AG09309 (cell line): Measurements from ENCODE around the gene MLPH.

Source experiments
- DNase-seq: peaks from one replicate; pipeline ENCODE4 v3.0.0-alpha.2; 2010; ENCODE audit warnings: low read depth
- H3K4me3 ChIP-seq: 2 replicates; pipeline ENCODE4 v1.5.1; 2011; ENCODE audit warnings: mild to moderate bottlenecking, low read depth, low read length, moderate library complexity; ENCODE audit not compliant: control insufficient read depth
- TF ChIP-seq, protein P1 (sequence below): IDR thresholded peaks from 2 replicates; pipeline ENCODE4 v1.5.1; 2011; ENCODE audit warnings: mild to moderate bottlenecking, low read depth, low read length, inconsistent platforms; ENCODE audit not compliant: insufficient read depth, control insufficient read depth; ENCODE audit errors: missing control alignments

MLPH gene

GRCh38 chr2:237517990-237518389, 30.9 kb downstream of the MLPH start:
- TF ChIP-seq, protein P1, sequence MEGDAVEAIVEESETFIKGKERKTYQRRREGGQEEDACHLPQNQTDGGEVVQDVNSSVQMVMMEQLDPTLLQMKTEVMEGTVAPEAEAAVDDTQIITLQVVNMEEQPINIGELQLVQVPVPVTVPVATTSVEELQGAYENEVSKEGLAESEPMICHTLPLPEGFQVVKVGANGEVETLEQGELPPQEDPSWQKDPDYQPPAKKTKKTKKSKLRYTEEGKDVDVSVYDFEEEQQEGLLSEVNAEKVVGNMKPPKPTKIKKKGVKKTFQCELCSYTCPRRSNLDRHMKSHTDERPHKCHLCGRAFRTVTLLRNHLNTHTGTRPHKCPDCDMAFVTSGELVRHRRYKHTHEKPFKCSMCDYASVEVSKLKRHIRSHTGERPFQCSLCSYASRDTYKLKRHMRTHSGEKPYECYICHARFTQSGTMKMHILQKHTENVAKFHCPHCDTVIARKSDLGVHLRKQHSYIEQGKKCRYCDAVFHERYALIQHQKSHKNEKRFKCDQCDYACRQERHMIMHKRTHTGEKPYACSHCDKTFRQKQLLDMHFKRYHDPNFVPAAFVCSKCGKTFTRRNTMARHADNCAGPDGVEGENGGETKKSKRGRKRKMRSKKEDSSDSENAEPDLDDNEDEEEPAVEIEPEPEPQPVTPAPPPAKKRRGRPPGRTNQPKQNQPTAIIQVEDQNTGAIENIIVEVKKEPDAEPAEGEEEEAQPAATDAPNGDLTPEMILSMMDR: no peak
- no peak for DNase-seq
- H3K4me3 ChIP-seq: no peak overlapping the region

DNA sequence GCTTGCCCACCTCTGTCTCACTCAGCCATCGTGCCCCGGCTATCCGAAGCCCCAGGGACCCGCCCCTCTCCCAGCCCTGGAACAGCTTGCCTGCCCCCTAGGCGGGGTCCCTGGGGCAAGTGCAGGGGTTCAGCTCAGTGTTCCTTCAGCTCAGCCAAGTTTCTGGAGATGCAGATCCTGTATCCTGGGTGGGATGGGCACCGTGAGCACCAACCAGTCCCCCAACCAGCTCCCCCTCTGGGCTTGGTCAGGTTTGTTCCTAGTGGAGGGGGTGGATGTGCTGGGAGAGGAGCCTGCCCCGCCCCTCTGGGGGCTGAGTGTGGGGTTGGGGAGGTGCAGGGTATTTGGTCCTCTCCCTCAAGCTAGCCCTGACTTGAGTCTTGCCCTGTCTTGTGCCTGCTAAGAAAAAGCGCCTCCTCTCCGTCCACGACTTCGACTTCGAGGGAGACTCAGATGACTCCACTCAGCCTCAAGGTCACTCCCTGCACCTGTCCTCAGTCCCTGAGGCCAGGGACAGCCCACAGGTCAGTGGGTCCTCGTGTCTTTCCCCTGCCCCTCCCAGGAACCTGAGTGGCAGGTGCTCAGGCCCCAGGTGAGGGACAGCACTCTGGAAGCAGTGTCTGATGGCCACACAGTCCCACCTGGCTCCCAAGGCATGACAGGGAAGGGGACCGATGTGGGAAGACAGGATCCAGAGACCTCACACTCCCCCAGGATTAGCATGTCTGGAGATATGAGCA, 32.6 kb downstream of the MLPH start:
- no peak overlapping the region for H3K4me3 ChIP-seq
- TF ChIP-seq, protein P1: no peak
- DNase-seq: no peak

DNA sequence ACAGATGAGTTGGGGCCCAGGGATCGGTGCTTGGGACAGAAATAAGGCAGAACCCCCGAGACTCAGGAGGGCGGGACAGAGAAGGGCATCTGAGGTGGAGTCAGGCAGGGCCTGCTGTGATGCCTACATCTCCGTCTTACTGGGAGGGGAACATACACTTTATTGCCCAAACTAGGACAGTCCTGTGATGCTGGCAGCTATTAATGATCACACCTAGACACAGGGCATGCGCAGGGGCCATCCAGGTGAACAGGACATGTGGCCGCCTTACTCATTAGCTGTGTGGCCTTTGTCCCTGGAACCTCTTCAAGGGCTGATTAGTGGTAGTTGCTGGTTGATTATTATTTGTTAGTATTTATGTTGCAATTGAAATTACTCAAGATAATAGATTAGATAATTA, 33.2 kb downstream of the MLPH start:
- DNase-seq: no peak
- H3K4me3 ChIP-seq: no peak overlapping the region
- TF ChIP-seq, protein P1: no peak

DNA sequence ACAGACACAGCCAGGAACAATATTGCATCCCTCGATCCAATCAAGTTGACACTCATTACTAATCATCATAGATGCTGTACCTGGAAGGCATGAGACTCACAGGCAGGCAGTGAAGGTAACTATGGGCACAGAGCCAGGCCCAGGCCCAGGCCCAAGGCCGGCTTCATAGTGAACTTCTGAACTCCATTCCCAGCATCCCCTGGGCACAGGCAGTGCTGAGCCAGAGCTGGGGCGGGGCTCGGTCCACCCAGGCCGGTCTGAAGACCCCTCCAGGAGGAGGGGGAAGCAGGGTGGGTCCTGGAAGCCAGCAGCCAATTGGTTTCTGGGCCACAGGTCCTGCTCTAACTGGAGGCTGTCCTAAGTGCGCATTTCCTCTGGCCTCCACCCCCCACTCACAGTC, 37.6 kb downstream of the MLPH start:
- TF ChIP-seq, protein P1: no peak
- no peak overlapping the region for H3K4me3 ChIP-seq
- no peak for DNase-seq

DNA sequence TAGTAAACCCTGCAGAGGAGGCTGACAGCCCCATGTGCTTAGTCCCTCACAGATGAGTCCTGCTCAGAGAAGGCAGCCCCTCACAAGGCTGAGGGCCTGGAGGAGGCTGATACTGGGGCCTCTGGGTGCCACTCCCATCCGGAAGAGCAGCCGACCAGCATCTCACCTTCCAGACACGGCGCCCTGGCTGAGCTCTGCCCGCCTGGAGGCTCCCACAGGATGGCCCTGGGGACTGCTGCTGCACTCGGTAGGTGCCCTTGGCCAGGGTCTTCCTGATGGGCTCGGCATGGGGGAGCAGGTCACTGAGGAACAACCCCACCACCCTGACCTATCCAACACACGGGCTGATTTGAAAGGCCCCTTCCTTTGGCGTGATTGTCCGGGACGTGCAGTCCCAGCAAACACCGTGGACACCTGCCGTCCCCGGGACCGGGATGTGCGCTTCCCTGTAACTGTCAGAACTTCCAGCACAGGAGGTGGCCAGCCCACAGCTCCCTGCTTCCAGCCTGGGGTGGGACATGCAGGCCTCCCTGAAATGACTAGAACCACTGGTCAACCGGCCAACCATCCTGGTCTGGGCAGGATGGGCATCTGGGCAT, 38.6 kb downstream of the MLPH start:
- TF ChIP-seq, protein P1: no peak
- H3K4me3 ChIP-seq: no peak overlapping the region
- no peak for DNase-seq

- no peak for DNase-seq
- no peak overlapping the region for H3K4me3 ChIP-seq
- TF ChIP-seq, protein P1: no peak
These were observed 40.2 kb downstream of the MLPH start for GRCh38 chr2:237527233-237527632.

GRCh38 chr2:237527766-237528165, 40.7 kb downstream of the MLPH start:
- H3K4me3 ChIP-seq: no peak overlapping the region
- TF ChIP-seq, protein P1: no peak
- DNase-seq: no peak
